SK-N-SH (cell line): ENCODE data around the gene ZNF385C.

Experiments
- CHD2 ChIP-seq: fragments of 150-350 bp; IDR thresholded peaks from 2 replicates; pipeline ENCODE4 v1.6.1; 2018; ENCODE audit warnings: low read length; ENCODE audit not compliant: partially characterized antibody
- EP300 ChIP-seq, 2 experiments: IDR thresholded peaks; 2 replicates each; pipeline versions ENCODE4 v1.4.0 to v1.6.1; 2012; ENCODE audit warnings: borderline replicate concordance in 1 of 2, low read depth in 1 of 2, low read length in 1 of 2
- EZH2phosphoT487 ChIP-seq: fragments of 200-600 bp; sonication (generic); IDR thresholded peaks from 2 replicates; pipeline ENCODE4 v1.6.1; 2017; ENCODE audit warnings: low read depth, mixed run types, mild to moderate bottlenecking, antibody characterized with exemption, moderate library complexity, borderline replicate concordance
- GATA2 ChIP-seq: sonication (generic); formaldehyde crosslinking; IDR thresholded peaks from 2 replicates; pipeline ENCODE4 v1.5.0; 2020; ENCODE audit warnings: mild to moderate bottlenecking, missing genetic modification reagents
- JUND ChIP-seq: IDR thresholded peaks from 2 replicates; pipeline ENCODE4 v1.4.0; 2012
- MXI1 ChIP-seq: IDR thresholded peaks from 2 replicates; pipeline ENCODE4 v1.6.1; 2012; ENCODE audit warnings: mild to moderate bottlenecking, low read depth, low read length, improper control_type of control experiment
- POLR2AphosphoS5 ChIP-seq: IDR thresholded peaks from 2 replicates; pipeline ENCODE4 v1.6.1; 2012; ENCODE audit warnings: low read depth, low read length
- RFX5 ChIP-seq: IDR thresholded peaks from 2 replicates; pipeline ENCODE4 v1.6.1; 2012; ENCODE audit warnings: mild to moderate bottlenecking, improper control_type of control experiment, low read length
- SIN3A ChIP-seq: IDR thresholded peaks from 2 replicates; pipeline ENCODE4 v1.6.1; 2012; ENCODE audit warnings: low read depth, mild to moderate bottlenecking, low read length, moderate library complexity, borderline replicate concordance
- TAF1 ChIP-seq: IDR thresholded peaks from 2 replicates; pipeline ENCODE4 v1.6.1; 2012; ENCODE audit warnings: low read depth, mild to moderate bottlenecking, low read length, moderate library complexity, borderline replicate concordance
- TEAD4 ChIP-seq: IDR thresholded peaks from 2 replicates; pipeline ENCODE4 v1.4.0; 2012; ENCODE audit warnings: mild to moderate bottlenecking, borderline replicate concordance; ENCODE audit not compliant: insufficient read depth
- TF ChIP-seq, protein P1 (sequence below): IDR thresholded peaks from 2 replicates; pipeline ENCODE4 v1.6.1; 2012; ENCODE audit warnings: mild to moderate bottlenecking, low read depth, low read length, moderate library complexity
- TF ChIP-seq, protein P2 (sequence below): fragments of 200-600 bp; sonication (generic); IDR thresholded peaks from 2 replicates; pipeline ENCODE4 v1.6.1; 2017; ENCODE audit warnings: antibody characterized with exemption, mild to moderate bottlenecking, moderate library complexity
- TF ChIP-seq, protein P3 (sequence below): IDR thresholded peaks from 2 replicates; pipeline ENCODE4 v1.4.0; 2012; ENCODE audit warnings: low read depth

DNA sequence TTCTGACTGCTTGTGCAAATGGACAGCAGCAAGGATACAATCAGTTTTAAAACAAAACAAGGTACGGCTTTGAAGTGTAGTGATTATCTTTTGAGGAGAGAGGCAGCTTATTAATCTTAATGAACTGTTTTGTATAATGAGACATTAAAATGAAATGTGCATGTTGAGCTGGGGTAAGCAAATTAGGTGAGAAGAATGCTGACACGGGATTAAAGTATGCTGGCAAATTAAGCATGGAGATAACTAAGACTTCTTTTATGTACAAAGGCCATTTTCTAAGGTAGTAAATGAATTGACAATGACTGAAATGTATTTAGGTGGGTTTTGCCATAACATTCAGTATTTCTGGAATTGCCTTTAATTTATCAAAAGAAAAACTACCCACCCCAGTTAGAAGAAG lies 99.8 kb downstream of the ZNF385C start:
- TF ChIP-seq RFX5 (no peak), JUND (no peak), MXI1 (no peak), EP300 (IDR thresholded peaks at IDR 0.05; ENCODE audit: borderline replicate concordance in 1 of 2, low read depth in 1 of 2, low read length in 1 of 2) (no peak), TAF1 (no peak), SIN3A (no peak), POLR2AphosphoS5 (no peak), EZH2phosphoT487 (no peak), CHD2 (no peak), GATA2 (no peak), TEAD4 (no peak)
- TF ChIP-seq, protein P1, sequence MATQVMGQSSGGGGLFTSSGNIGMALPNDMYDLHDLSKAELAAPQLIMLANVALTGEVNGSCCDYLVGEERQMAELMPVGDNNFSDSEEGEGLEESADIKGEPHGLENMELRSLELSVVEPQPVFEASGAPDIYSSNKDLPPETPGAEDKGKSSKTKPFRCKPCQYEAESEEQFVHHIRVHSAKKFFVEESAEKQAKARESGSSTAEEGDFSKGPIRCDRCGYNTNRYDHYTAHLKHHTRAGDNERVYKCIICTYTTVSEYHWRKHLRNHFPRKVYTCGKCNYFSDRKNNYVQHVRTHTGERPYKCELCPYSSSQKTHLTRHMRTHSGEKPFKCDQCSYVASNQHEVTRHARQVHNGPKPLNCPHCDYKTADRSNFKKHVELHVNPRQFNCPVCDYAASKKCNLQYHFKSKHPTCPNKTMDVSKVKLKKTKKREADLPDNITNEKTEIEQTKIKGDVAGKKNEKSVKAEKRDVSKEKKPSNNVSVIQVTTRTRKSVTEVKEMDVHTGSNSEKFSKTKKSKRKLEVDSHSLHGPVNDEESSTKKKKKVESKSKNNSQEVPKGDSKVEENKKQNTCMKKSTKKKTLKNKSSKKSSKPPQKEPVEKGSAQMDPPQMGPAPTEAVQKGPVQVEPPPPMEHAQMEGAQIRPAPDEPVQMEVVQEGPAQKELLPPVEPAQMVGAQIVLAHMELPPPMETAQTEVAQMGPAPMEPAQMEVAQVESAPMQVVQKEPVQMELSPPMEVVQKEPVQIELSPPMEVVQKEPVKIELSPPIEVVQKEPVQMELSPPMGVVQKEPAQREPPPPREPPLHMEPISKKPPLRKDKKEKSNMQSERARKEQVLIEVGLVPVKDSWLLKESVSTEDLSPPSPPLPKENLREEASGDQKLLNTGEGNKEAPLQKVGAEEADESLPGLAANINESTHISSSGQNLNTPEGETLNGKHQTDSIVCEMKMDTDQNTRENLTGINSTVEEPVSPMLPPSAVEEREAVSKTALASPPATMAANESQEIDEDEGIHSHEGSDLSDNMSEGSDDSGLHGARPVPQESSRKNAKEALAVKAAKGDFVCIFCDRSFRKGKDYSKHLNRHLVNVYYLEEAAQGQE: no peak
- TF ChIP-seq, protein P2, sequence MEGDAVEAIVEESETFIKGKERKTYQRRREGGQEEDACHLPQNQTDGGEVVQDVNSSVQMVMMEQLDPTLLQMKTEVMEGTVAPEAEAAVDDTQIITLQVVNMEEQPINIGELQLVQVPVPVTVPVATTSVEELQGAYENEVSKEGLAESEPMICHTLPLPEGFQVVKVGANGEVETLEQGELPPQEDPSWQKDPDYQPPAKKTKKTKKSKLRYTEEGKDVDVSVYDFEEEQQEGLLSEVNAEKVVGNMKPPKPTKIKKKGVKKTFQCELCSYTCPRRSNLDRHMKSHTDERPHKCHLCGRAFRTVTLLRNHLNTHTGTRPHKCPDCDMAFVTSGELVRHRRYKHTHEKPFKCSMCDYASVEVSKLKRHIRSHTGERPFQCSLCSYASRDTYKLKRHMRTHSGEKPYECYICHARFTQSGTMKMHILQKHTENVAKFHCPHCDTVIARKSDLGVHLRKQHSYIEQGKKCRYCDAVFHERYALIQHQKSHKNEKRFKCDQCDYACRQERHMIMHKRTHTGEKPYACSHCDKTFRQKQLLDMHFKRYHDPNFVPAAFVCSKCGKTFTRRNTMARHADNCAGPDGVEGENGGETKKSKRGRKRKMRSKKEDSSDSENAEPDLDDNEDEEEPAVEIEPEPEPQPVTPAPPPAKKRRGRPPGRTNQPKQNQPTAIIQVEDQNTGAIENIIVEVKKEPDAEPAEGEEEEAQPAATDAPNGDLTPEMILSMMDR: no peak
- TF ChIP-seq, protein P3, sequence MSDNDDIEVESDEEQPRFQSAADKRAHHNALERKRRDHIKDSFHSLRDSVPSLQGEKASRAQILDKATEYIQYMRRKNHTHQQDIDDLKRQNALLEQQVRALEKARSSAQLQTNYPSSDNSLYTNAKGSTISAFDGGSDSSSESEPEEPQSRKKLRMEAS: no peak
